Bone marrow (tissue), 2 donors: Measurements from ENCODE around the gene ZDHHC14.

Experiments
- DNase-seq, 2 donors: peaks; one replicate each; lab custom pipeline; 2025; lab: John Stamatoyannopoulos, UW

Gene ZDHHC14

GRCh38 chr6:157380779-157381561 lies at the start of gene ZDHHC14:
TSS of gene ZDHHC14 (plus strand) at chr6:157381190.
- peak; percentile 61 to 93 for DNase-seq

GRCh38 chr6:157332813-157333212 lies 48.2 kb upstream of the ZDHHC14 start:
- DNase-seq: no peak

GRCh38 chr6:157333537-157333936 lies 47.5 kb upstream of the ZDHHC14 start:
- DNase-seq: no peak

- no peak for DNase-seq
Measured at GRCh38 chr6:157333956-157334355, 47.0 kb upstream of the ZDHHC14 start.

DNA sequence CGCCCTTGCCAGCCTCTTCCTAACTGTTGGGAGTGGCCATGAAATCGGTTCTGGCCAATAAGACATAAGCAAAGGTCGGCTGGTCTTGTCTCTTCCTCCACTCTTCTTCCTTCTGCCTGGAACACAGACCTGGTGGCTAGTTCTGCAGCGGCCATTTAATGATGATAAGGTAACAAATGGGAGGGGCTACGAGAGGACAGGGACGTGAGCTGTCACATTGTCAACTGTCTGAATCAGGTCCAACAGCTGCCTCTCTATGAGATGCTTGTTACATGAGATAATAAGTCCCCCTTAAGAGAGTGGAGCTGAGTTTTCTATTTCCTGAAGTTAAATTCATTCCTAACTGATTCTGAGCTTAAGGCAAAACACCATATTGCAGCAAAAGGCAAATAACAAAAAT lies 45.2 kb upstream of the ZDHHC14 start:
- no peak for DNase-seq

DNA sequence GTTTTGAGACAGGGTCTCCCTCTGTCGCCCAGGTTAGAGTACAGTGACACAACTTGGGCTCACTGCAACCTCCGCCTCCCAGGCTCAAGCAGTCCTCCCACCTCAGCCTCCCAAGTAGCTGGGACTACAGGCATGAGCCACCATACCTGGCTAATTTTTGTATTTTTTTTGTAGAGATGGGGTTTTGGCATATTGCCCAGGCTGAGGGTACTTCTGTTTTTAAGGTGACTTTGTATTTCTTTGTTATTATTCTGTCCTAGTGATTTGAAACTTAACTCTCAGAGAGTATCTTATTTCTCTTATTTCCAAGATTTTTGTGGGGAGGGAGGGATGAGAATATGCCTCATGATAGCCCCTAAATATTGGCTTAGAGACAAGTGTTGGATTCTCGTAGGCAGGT lies 43.7 kb upstream of the ZDHHC14 start:
- peak in 1 of 2 donors; percentile 4 for DNase-seq

DNA sequence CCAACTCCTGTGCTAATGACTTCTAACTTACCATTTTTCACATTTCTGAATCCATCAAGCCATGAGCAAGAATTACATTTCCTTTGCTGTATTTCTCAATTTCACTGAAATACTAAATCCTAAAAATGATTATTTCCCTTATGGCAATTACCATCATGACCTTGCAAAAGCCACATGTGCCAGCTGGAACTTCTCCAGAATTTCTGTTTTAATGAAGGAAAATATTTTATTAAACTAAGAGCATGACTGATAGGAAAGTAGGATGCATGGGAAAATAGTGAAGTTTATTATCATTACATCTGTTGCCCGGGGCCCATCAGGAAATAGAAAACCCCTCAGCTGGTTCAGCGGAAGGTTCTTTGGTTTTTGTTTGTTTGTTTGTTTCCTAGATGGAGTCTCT lies 43.2 kb upstream of the ZDHHC14 start:
- no peak for DNase-seq

- DNase-seq: no peak
Measured at GRCh38 chr6:157339432-157339831, 41.6 kb upstream of the ZDHHC14 start.

- DNase-seq: no peak
Measured at GRCh38 chr6:157343732-157344131, 37.3 kb upstream of the ZDHHC14 start.

DNA sequence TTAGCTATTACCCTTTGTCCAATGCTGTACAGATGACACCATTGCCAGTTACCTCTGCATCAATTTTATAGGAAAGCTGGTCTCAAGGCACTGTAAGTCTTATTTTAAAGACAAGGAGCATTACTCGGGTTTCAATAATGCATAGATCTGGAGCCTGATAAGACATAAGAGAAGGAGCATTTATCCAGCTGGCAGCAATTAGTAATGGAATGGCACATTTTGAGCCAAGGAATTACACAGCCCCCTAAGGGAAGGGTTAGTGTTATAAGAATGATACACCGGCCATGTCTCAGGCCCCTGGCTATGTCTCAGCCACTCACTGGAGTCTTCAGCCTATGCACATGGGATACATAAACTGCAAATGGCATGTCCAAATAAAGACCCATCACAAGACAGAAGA lies 34.6 kb upstream of the ZDHHC14 start:
- no peak for DNase-seq

DNA sequence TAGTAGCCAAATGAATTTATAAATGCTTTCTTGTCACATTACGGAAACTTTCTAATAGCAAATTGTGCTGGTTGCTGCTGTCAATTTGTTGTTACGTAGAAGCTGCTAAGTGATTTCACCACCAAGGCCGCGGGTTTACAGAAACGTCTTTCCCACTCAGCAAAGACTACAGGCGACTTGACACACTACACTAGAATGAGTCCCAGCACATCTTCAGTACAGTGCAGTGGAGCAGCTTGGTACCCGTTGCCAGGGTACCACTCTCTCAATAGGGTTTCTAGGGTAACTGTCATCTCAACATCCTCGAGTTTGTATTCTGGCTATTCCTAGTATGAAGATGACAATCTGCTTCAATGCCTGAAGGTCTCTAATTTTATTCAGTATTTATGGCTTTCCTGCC lies 22.7 kb upstream of the ZDHHC14 start:
- DNase-seq: no peak

DNA sequence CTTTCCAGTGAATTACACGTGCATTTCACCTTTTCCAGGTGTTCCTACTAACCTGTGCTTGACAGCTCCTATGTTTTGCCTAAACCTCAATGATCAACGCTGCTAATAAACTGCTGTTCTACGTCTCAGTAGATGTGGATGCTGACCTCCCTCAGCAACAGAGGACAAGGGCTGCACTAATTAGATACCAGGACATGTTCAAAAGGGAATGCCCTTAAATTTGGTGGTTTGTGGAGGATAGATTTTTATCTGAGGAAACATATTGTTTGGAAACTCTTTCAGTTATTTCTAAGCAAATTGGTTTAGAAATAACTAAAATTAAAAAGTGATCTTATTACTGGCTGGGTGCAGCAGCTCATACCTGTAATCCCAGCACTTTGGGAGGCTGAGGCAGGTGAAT lies 19.1 kb upstream of the ZDHHC14 start:
- DNase-seq: no peak

DNA sequence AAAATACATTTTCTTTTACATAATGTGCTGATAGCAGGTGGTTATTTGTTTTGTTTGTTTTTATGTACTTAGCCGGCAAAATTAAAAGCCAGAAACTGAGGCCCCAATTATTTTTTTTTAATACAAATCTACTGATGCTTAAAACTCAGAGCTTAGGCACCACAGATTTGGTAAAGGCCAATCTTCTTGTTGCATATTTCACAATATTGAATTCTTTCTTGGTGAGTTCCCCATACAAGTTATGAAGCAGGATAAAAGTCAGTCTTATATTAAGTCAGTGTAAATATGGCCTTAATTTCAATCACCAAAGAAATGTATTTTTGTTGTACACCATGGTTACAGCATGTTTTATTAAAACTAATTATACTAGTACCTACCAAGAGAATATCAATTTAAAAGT lies 16.3 kb upstream of the ZDHHC14 start:
- DNase-seq: no peak

DNA sequence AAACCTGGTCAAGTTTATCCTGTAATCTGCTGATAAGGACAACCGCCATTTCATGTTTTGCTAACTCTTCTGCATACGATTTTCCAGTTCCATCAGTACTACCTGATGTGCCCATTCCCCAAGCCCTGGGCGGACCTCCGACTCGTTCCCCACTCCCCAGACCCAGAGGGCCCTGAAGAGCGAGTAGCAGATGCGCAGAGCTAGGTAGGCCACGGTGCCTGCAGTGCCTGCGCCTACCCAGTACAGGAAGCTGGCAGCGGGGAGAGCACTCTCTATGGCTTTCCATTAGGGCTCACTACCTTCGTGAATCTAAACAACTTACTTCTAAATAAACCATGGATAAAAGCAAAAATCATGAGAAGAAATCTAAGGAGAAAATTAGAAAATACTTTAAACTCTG lies 14.3 kb upstream of the ZDHHC14 start:
- DNase-seq: no peak

- no peak for DNase-seq
Measured at GRCh38 chr6:157368359-157369049, 12.5 kb upstream of the ZDHHC14 start.

DNA sequence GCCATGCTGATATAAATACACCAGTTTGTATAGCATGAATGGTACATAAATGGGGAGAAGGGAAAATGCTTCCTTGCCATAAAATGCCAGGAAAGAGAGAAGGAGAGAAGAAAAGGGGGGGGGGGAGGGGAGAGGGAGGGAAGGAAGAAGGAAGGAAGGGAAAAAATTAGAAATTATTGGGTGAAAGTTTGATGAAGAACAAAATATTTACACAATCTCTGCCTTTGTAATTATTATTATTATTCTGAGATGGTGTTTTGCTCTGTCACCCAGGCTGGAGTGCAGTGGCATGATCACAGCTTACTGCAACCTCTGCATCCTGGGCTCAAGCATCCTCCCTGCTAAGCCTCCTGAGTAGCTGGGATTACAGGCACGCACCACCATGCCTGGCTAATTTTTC lies 10.2 kb upstream of the ZDHHC14 start:
- DNase-seq: no peak

- no peak for DNase-seq
Measured at GRCh38 chr6:157372501-157373280, 8.3 kb upstream of the ZDHHC14 start.

- DNase-seq: no peak
Measured at GRCh38 chr6:157374889-157375443, 6.0 kb upstream of the ZDHHC14 start.

GRCh38 chr6:157376241-157376640 lies 4.7 kb upstream of the ZDHHC14 start:
- no peak for DNase-seq

DNA sequence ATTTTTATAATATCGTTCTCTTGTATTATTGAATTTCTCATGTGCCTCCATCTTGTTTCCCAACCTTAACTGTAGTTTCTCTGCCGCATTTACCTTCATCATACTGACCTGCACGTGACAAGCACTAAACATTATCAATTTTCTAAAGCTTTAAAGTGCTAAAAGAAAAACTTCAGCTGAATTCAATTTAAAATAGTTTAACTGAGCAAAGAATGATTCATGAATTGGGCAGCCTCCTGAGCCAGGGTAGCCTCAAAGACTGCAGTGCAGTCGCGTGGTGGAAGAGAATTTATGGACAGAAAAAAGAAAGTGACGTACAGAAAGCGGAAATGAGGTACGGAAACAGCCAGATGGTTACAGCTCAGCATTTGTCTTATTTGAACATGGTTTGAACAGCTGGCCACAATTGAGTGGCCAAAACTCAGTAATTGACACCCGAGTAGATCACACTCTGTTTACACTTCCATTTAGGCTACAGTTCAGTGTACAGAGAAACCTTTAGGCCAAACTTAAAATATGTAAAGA lies 4.2 kb upstream of the ZDHHC14 start:
- no peak for DNase-seq

GRCh38 chr6:157379656-157380457 lies 1.1 kb upstream of the ZDHHC14 start:
- peak; percentile 45 to 84 for DNase-seq

GRCh38 chr6:157380458-157380778 lies 572 bp upstream of the ZDHHC14 start:
- no peak for DNase-seq
